GM18951 (cell line): Measurements from ENCODE around the gene LSM4.

Experiments used
- POLR2A ChIP-seq: IDR thresholded peaks from 4 replicates; pipeline ENCODE4 v1.6.1; 2011; ENCODE audit warnings: mild to moderate bottlenecking; ENCODE audit not compliant: insufficient read length, insufficient read depth; ENCODE audit errors: extremely low read depth
- in situ Hi-C: fragments of 300-500 bp; cut with MboI; formaldehyde crosslinking; loops from one replicate; pipeline ENCODE4 v1.12.0; 2022; ENCODE audit warnings: low sequenced_read_pairs, mixed read lengths, inconsistent platforms; ENCODE audit not compliant: unreplicated experiment

Gene LSM4

DNA sequence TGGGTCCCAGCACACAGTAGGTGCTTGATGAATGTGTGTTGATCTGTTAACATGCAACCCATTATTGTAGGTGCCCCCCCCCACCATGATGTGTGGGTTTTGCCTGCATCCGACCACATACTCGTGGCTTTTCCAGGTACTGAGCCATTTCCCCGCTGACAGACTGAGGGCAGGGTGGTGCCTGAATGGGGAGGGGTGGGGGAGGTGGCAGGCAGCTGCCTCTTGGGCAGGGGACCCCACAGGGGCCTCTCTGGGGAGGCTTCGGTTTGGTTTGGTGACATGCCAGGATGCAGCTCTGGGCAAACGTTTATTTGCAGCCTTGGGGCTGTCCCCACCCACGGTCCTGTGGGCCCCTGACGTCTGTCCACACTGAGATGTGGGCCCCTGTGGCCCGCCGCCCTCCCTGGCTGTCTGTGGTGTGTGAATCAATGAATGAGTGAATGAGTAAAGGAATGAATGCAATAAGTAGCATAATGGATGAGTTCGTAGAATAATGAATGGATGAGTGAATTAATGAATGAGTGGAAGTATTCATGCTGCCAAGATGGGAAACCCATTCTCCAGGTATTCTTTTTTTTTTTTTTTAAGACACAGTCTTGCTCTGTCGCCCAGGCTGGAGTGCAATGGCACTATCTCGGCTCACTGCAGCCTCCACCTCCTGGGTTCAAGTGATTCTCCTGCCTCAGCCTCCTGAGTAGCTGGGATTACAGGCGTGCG lies 32.4 kb downstream of the LSM4 start:
- TF ChIP-seq POLR2A = no peak

DNA sequence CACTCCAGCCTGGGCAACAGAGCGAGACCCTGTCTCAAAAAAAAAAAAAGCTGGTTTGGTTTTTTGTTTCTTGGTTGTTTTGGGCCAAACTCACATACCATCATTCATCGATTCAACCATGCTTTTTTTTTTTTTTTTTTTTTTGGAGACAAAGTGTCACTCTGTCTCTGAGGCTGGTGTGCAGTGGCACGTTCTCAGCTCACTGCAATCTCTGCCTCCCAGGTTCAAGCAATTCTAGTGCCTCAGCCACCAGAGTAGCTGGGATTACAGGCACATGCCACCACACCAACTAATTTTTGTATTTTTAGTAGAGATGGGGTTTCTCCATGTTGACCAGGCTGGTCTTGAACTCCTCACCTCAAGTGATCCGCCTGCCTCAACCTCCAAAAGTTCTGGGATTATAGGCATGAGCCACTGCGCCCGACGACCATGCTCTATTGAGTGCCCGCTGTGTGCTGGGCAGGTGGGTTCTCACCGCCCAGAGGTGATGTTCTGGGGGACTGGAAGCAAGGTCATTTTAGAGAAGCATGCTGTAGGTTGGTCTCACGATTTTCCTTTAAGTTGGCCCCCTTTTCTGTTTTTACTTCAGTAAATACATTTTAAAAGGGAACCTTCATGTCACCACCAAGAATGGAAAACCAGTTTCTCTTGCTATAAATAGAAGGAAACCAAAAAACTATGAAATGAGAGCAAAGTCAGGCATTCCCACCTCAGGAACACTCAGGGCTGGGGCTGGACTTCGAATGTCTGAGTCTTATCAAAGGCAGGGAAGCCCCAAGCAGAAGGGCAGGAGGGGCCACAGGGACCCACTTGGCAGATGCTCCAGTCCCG lies 33.2 kb downstream of the LSM4 start:
- no peak for TF ChIP-seq POLR2A
- in situ Hi-C loops = no loop called here

More for the DNA sequence above, 32.4 kb downstream of the LSM4 start:
- in situ Hi-C loops = no loop called here

DNA sequence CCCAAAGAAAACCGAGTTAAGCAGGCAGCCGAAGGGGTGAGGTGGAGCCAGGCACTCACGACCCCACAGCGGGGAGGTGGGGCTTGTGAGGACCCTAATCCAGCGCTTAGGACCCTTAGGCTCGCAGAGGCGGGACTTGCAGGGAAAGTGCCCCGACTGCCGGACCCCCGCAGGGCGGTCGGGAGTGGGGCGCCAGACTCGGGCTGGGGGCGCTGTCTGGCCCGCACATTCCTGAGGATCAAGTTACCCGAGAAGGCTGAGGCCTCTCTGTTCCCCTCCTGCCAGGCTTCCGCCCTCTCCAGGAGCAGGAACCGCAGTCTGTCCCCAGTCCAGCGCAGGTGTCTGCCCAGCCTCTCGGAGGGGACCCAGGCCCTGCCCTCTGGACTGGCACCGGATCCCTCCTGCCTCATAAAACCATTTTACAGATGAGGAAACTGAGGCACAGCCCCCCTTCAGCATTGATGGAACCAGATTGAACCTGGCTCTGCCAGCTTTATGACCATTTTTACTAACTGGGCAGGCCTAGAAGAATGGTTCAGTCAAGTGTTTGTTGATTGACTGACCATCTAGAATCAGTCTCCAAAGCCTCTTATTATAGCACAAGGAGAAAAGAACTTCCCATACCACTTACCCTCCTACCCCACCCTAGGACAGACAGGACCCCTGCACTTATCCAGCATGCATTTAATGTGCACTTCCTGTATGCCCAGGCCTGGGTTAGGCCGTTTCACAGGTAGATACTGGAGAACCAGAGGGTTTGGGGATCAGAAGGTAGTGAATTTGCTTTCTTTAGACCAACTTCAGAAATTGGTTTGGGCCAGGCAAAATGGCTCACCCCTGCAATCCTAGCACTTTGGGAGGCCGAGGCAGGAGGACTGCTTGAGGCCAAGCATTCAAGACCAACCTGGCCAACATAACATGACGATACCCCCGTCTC lies 34.8 kb downstream of the LSM4 start:
- in situ Hi-C loops = no loop called here
- no peak for TF ChIP-seq POLR2A

DNA sequence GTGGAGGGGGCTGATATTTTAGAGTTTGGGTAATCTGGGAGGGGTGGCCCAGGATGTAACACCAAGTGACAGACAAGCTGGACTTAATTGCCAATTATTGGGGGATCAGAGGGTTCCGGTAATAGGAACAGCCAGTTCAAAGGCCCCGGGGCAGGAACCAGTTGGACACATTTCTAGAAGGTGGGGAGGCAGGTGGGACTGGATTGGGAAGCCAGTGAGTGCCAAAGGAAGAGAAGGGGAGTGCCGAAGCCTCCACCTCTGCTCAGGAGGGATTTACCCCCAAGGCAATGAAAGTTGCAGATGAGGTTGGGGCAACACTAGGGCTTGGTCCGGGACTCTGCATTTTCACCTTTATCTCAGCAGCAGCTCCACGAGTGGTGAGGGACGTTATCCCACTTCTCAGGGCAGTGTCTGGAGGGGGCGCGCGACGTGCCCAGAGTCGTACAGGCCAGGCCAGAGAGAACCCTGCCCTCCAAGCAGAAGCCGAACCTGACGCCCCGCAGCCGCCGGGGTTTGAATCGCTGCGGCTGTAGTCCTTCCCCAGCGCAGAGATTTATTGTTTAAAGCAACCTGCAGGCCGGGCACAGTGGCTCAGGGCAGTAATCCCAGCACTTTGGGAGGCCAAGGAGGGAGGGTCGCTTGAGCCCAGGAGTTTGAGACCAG lies 35.8 kb downstream of the LSM4 start:
- no peak for TF ChIP-seq POLR2A
- in situ Hi-C loops = no loop called here

GRCh38 chr19:18284712-18285360 lies 38.0 kb downstream of the LSM4 start:
- in situ Hi-C loops = no loop called here
- no peak for TF ChIP-seq POLR2A

GRCh38 chr19:18283338-18283737 lies 39.5 kb downstream of the LSM4 start:
- in situ Hi-C loops = no loop called here
- no peak for TF ChIP-seq POLR2A

DNA sequence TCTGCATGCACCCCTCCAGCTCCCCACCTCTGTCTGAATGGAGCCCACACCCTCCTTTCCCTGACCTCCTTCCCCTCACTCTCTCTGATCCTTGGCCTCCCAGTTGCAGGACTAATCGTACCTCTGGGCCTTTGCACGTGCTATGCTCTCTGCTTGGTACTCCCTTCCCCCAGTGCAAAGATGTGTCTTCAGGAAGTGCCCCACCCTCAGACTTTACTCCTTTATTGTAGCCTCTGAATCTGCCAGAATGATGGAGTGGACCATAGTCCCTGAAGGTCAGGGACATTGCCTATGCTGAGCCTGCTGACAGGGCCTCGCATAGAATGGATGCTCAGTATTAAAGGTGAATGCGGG lies 40.1 kb downstream of the LSM4 start:
- TF ChIP-seq POLR2A = no peak
- in situ Hi-C loops = no loop called here

- no peak for TF ChIP-seq POLR2A
- in situ Hi-C loops = no loop called here
Measured at GRCh38 chr19:18282021-18282787, 40.7 kb downstream of the LSM4 start.

DNA sequence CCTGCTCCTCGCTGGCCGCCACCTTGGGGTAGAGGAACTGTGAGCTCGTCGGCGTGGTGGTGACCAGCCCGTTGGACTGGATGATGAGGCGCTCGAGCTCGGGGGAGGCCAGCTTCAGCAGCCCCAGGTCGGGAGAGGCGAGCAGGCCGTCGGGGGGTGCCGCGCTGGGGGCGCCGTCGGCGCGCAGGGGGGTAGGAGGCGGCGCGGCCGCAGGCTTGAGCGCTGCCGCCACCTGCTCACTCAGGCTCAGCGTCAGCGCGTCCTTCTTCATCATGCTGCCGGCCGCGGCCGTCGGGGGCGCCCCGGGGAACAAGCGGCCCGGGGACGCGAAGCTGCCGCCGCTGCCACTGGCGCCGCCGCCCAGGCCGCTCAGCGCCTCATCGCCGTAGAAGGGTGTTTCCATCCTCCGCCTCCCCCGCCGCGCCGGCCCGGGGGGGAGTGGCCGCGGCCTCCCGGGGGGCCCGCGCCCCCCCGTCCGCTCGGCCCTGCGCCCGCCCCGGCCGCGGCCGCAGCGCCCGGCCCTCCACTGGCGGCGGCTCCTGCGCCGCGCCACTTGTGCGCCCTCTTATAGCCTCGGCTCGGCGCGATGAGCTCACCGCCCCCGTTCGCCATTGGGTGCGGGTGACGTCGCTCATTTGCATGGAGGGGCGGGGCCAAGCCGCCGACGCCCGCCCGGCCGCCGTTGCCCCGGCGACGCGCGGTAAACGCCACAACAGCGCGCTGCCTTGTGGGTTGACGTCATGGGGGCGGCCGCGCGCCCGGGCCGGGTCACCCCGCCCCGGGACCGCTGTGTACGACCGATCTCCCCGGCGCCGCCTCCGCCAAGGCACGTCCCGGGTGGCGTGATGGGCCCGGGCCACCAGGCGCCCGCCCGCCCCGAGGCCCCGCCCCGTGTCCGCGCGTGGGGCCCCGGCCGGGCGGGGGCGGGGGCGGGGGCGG lies 41.5 kb downstream of the LSM4 start, which contains the start of gene JUND:
Gene JUND (minus strand): TSS at position 541 of the 939 bp plus-strand sequence. CDS start 138 bp downstream, at position 403.
- TF ChIP-seq POLR2A = peak; percentile 100
- in situ Hi-C loops = no loop called here

DNA sequence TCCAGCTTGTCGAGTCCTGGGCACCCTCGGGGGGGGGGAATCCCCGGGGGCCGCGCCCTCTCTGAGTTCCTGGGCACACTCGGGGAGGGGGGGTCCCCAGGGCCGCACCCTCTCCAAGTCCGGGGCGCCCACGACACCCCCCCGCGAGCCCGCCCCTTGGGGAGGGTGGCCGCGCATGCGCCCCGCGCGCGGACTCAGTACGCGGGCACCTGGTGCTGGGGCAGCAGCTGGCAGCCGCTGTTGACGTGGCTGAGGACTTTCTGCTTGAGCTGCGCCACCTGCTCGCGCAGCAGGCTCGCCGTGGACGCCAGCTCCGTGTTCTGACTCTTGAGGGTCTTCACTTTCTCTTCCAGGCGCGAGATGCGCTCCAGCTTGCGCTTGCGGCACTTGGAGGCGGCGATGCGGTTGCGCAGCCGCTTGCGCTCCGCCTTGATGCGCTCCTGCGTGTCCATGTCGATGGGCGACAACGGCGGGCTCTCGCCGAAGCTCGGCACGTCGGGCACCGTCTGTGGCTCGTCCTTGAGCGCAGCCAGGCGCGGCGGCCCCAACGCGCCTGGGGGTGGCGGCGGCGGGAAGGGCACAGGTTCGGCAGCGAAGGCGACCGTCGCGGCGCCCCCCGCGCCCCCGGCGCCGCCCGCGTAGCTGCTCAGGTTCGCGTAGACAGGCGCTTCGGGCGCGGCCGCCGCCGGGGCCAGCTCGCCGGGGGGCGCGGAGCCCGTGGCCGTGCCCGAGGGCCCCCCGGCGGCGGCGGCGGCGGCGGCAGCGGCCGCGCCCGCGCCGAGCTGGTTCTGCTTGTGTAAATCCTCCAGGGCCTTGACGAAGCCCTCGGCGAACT lies 42.4 kb downstream of the LSM4 start:
- TF ChIP-seq POLR2A = peak; percentile 82
- in situ Hi-C loops = no loop called here
